HG02970 (cell line): Measurements from ENCODE around the gene COL27A1.

Source experiments
- ATAC-seq: cut with Tn5 transposase; IDR thresholded peaks from one replicate; pipeline ENCODE4 v1.9.1; 2021; ENCODE audit warnings: mild to moderate bottlenecking, moderate library complexity, moderate number of reproducible peaks; ENCODE audit not compliant: unreplicated experiment, low FRiP score

The COL27A1 gene

DNA sequence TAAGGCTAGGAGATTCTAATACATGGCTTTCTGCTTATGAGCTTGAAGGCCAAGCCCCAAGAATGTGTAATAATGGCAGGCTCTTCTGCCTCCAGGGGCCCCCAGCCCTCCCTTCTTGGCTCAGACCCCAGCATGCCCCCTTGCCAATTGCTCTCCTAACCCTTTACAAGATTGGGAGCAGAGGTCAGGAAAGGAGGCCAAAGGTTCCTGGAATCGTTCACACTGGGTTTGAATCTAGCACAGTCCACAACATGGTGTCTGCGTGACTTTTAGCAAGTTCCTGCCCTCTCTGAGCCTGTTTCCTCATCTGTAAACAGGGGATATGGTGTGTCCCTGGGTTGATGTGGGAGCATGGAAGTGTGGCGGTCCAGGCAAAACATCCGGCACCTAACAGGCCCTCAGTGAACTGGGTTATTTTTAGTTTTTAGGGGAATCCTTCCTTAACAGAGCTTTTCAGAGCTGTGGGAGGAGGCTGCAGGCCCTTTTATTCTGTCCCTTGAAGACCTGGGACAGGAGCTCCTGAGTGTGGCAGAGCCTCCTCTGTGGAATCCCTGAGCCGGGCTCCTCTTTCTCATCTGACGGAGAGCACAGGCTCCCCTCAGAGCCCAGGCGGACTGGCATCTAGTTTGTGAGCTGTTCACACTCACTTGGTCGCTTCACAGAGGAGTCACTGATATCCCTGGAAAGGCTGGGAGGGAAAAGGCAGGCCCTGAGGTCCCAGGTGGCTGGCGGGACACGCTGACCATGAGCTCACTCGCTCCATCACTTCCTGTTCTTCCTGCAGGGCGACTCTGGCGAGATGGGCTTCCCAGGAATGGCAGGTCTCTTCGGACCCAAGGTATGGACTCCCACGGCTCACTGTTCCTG is 144.2 kb downstream of the COL27A1 start:
- no peak for ATAC-seq

- ATAC-seq = no peak
Measured at GRCh38 chr9:114300153-114300845, 145.0 kb downstream of the COL27A1 start.

DNA sequence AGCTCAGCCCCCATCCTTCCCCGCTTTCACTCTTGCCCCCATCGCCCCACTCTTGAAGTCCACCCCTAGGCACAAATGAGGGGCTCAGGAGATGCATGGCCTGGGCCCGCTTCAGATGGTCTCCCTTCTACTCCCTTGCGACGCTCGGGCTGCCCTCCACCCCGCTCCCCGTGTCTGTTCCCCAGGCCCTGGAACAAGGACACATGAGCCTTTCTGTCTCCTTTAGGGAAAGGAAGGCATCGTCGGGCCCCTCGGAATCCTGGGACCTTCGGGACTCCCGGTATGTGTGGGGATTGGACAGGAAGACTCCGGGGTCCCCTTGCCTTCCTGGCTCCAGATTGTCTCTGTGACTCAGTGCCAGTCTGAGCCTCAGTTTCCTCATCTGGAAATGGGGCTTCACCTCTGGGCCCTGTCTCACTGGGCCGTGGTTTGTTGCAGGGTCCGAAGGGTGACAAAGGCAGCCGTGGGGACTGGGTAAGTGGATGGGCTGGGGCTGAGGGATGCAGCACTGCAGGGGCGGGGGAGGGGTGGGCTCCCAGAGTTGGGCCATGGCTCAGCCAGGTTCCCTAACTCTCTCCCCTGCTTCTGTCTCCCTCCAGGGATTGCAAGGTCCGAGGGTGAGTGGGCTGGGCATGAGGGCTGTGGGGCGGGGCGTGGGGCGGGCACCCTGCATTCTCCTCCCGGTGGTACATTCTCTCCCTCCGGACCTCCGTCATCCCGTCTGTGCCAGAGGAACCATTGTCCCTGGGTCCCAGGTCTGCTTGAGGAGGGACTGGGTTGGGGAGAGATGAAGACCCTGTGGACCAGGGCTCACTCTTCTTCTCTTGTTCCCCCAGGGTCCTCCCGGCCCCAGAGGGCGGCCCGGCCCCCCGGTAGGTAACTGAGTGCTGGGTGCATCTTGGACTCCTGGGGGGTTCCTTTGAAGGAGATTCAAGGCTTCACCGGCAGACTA is 145.8 kb downstream of the COL27A1 start:
- ATAC-seq = no peak

GRCh38 chr9:114301798-114302565 is 146.6 kb downstream of the COL27A1 start:
- no peak for ATAC-seq

DNA sequence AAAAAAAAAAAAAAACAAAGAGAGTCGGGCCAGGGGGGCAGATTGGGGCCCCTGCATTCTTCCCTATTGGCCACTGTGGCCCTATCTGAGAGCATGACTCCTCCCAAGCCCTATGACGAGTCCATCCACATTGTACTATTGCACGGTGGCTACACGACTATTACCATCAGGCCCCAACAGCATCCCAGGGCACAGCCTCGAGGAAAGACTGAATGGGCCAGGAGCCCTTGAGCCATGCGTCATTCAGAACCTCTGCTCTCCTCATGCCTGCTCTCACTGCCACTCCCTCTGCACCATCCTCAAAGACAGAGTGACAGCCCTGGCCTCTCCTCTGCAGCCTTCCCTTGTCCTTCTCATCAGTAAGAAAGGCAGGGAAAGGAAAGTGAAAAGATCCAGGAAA is 147.4 kb downstream of the COL27A1 start:
- ATAC-seq = no peak

DNA sequence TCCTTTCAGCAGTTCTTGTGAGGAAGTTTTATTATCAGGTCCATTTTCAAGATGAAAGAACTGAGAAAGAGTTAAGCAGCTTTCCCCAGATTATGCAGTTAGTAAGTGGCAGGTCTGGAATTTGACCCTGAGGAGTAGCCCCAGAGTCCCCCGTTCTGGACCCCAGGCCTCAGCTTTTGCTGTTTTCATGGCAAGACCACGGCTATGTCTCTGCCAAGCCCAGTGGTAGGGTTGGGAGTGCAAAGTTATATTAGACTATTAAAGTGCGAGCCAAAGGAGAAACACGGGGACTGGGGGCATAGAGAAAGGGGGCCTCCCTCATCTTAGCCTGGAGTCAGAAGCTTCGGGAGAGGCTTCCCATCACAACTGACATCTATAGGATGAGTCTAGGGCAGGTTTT is 148.2 kb downstream of the COL27A1 start:
- no peak for ATAC-seq

DNA sequence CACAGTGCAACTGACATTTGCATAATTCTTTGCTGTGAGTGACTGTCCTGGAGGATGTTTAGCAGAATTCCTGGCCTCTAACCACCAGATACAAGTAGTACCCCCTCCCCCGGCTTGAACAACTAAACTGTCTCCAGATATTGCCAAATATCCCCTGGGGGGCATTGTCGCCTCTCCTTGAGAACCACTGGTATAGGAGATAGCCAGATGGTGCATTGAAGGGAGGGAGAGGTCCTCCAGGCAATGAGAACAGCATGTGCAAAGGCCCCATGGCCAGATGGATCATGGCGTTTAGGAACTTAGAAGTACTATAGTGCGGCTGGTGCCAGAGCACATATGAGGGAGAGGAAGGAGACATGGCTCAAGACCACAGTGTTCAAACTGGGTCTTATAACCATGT is 148.6 kb downstream of the COL27A1 start:
- no peak for ATAC-seq

DNA sequence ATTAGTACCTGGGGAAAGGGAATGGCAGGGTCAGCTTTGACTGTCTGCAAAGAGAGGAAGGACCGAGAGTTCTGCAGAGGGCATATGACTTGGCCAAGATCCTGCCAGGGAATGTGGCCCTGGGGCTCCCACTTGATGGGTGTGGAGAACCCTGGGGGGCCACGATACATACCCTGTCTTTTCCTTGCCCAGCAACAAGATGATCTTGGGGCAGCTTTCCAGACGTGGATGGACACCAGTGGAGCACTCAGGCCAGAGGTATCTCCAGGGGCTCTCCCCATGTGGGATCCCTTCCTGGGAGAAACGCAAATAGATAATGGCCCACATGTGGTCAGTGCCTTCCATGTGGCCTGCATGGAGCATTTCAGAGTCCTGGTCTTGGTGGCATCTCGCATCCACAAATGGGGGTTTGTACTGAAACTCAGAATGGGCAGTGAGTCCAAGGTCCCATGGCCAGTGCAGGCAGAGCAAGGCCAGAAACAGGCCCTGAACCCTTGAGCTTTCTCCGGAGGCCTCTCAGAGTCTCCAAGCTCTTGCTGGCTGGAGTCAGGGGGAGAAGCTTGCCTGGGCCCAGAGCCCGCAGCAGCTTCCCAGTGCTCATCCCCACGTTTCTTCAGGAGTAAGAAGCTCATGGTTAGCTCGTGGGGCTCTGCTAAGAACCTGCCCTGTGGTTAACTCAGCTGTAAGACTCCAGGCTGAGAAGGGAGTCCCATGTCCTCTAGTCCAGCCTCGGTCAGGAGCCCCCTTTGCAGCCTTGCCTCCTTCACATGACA is 149.3 kb downstream of the COL27A1 start:
- no peak for ATAC-seq

GRCh38 chr9:114307899-114308267 is 152.5 kb downstream of the COL27A1 start:
- ATAC-seq = no peak

GRCh38 chr9:114308361-114308950 is 153.1 kb downstream of the COL27A1 start:
- no peak for ATAC-seq

DNA sequence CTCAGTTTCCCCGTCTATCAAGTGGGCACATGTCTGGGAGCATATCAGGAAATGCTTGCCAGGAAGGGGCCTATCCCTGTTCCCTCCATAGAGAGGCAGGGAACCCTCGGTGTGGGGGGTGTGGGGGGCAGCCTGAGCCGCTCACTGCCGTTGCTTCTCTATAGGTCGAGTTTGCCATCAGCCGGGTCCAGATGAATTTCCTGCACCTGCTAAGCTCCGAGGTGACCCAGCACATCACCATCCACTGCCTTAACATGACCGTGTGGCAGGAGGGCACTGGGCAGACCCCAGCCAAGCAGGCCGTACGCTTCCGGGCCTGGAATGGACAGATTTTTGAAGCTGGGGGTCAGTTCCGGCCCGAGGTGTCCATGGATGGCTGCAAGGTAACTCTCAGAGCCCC is 153.8 kb downstream of the COL27A1 start:
- no peak for ATAC-seq

GRCh38 chr9:114310471-114311450 is 155.4 kb downstream of the COL27A1 start:
- no peak for ATAC-seq

GRCh38 chr9:114311571-114312512 is 156.5 kb downstream of the COL27A1 start:
- ATAC-seq = no peak

DNA sequence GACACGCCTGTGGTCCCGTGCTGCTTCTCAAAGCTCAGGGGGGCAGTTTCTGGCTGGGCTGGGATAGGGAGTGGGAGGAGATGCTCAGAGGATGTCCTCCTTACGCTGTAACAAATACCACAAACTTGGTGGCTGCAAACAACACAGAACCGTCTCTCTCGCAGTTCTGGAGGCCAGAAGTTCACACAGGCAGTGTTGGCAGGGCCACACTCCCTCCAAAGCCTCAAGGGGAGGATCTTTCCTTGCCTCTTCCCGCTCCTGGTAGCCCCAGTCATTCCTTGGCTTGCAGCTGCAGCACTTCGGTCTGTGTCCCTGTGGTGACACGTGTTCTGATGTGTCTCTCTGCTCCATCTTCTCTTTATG is 157.2 kb downstream of the COL27A1 start:
- no peak for ATAC-seq

- no peak for ATAC-seq
Measured at GRCh38 chr9:114313186-114313585, 157.8 kb downstream of the COL27A1 start.

DNA sequence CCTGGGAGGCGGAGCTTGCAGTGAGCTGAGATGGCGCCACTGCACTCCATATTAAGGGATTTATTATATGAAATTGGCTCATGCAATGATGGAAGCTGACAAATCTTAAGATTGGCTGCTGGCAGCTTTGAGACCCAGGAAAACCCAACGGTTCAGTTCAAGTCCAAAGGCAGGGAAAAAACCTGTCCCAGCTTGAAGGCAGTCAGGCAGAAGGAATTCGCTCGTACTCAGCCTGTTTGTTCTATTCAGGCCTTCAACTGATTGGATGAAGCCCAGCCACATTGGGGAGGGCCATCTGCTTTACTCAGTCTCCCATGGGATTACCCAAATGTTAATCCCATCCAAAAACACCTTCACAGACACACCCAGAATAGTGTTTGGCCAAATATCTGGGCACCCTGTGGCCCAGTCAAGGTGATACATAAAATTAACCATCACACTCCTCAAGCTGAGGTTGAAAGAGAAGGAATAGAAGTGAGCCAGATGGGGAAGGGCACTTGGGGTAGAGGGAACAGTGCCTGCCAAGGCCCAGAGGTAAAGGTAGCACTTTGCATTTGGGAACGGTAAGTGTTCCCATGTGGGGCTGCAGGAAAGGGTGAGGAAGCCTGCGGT is 159.0 kb downstream of the COL27A1 start:
- ATAC-seq = no peak
